ENCODE data around the gene ZNF132.

GRCh38 chr19:58385313-58385890, 54.6 kb downstream of the ZNF132 start:
- TF ChIP-seq ZNF384 (IDR thresholded peaks at IDR 0.05) (no peak), SUZ12 (IDR thresholded peaks at IDR 0.05) (no peak), TARDBP (IDR thresholded peaks at IDR 0.05) (no peak)
